HCT116 (cell line): ENCODE data around the gene DBNDD2. TPM values are rescaled to one million over a fixed set of nuclear protein-coding genes. Genes with fewer than 3 reads are reported as not detected.

ENCODE experiments used
- ATAC-seq: fragments of 200-7000 bp; cut with Tn5 transposase; 2 replicates; pipeline ENCODE4 v1.9.1; 2020; ENCODE audit warnings: mild to moderate bottlenecking, moderate library complexity
- BruUV-seq: library from RNA; stranded (reverse); fragments of 400-500 nt; replicated peaks from 2 replicates; lab custom pipeline; 2021; lab: Mats Ljungman, UMichigan
- CTCF ChIA-PET: fragments of 300-600 bp; sonication (Branson Sonifier 250); formaldehyde crosslinking; loops from one replicate; lab custom pipeline; 2021; ENCODE audit warnings: antibody characterized with exemption; lab: Charles Lee
- POLR2A ChIA-PET: fragments of 300-600, 350-600 bp; sonication (Branson Sonifier 250); formaldehyde crosslinking; loops from one replicate; lab custom pipeline; 2021; ENCODE audit warnings: antibody characterized with exemption; lab: Charles Lee
- RAD21 ChIA-PET, 2 experiments: fragments of 300-600 bp; sonication (Branson Sonifier 250); formaldehyde crosslinking; loops; one replicate each; lab custom pipeline; 2023; ENCODE audit warnings: low total read pairs in 2 of 2; ENCODE audit not compliant: uncharacterized antibody in 2 of 2, unreplicated experiment in 2 of 2, low non-redundant PET in 1 of 2; lab: Charles Lee
- DNase-seq: peaks from one replicate; pipeline ENCODE4 v3.0.0-alpha.2; 2010; ENCODE audit warnings: low read depth, low spot score
- H2AFZ ChIP-seq: fragments of 200-600 bp; shearing (Covaris generic), sonication (generic); 2 replicates; pipeline ENCODE4 v1.6.1; 2017; ENCODE audit warnings: low read depth, mixed run types, mixed read lengths, antibody characterized with exemption, low read length; ENCODE audit not compliant: poor library complexity, severe bottlenecking
- H3K27ac ChIP-seq: 2 replicates; pipeline ENCODE4 v1.5.1; 2012; ENCODE audit warnings: low read depth, low read length
- H3K27me3 ChIP-seq: fragments of 200-600 bp; sonication (generic); 2 replicates; pipeline ENCODE4 v1.6.1; 2016; ENCODE audit warnings: mixed run types, low read length, mixed read lengths; ENCODE audit not compliant: insufficient read depth
- H3K36me3 ChIP-seq, 2 experiments: fragments of 200-500 bp in 1 of 2; fragments of 200-600 bp in 1 of 2; sonication (Bioruptor generic) in 1 of 2; sonication (generic) in 1 of 2; 2 replicates each; pipeline versions ENCODE4 v1.5.1 to v1.6.1; 2014 to 2016; ENCODE audit warnings: low read length in 2 of 2, inconsistent platforms in 1 of 2, mixed read lengths in 1 of 2, mixed run types in 1 of 2; ENCODE audit not compliant: insufficient read depth in 2 of 2, control insufficient read depth in 1 of 2
- H3K4me1 ChIP-seq, 2 experiments: fragments of 200-600 bp in 1 of 2; sonication (generic) in 1 of 2; 2 replicates each; pipeline versions ENCODE4 v1.5.1 to v1.6.1; 2012 to 2017; ENCODE audit warnings: low read length in 2 of 2, inconsistent platforms in 1 of 2, mild to moderate bottlenecking in 1 of 2, mixed read lengths in 1 of 2, mixed run types in 1 of 2, moderate library complexity in 1 of 2; ENCODE audit not compliant: insufficient read depth in 2 of 2, control insufficient read depth in 1 of 2
- H3K4me2 ChIP-seq: fragments of 200-600 bp; sonication (generic); 2 replicates; pipeline ENCODE4 v1.6.1; 2017; ENCODE audit warnings: mixed run types, low read length, mixed read lengths
- H3K4me3 ChIP-seq, 2 experiments: fragments of 200-600 bp in 1 of 2; sonication (generic) in 1 of 2; replicated peaks in 1 of 2; 2 replicates each; pipeline ENCODE4 v1.5.1; 2011 to 2016; ENCODE audit warnings: low read length in 2 of 2, control low read depth in 1 of 2, low read depth in 1 of 2, mild to moderate bottlenecking in 1 of 2, mixed read lengths in 1 of 2, mixed run types in 1 of 2
- H3K79me2 ChIP-seq: fragments of 200-600 bp; sonication (generic); 2 replicates; pipeline ENCODE4 v1.6.1; 2017; ENCODE audit warnings: mild to moderate bottlenecking, mixed run types, low read length, moderate library complexity, mixed read lengths; ENCODE audit not compliant: insufficient read depth
- H3K9ac ChIP-seq: fragments of 200-600 bp; sonication (generic); 2 replicates; pipeline ENCODE4 v1.6.1; 2016; ENCODE audit warnings: low read length, mixed read lengths
- H3K9me2 ChIP-seq: fragments of 200-600 bp; sonication (generic), shearing (Covaris generic); 2 replicates; pipeline ENCODE4 v1.6.1; 2017; ENCODE audit warnings: mixed run types, mild to moderate bottlenecking, moderate library complexity; ENCODE audit not compliant: insufficient read depth
- H3K9me3 ChIP-seq, 2 experiments: fragments of 200-500 bp in 1 of 2; fragments of 200-600 bp in 1 of 2; sonication (Bioruptor generic) in 1 of 2; sonication (generic) in 1 of 2; 2 replicates each; pipeline ENCODE4 v1.6.1; 2014 to 2017; ENCODE audit warnings: low read length in 2 of 2, mixed read lengths in 2 of 2, inconsistent platforms in 1 of 2, low read depth in 1 of 2, mild to moderate bottlenecking in 1 of 2, mixed run types in 1 of 2, moderate library complexity in 1 of 2; ENCODE audit not compliant: control insufficient read depth in 1 of 2, insufficient read depth in 1 of 2
- H4K20me1 ChIP-seq: fragments of 200-600 bp; sonication (generic), shearing (Covaris generic); 2 replicates; pipeline ENCODE4 v1.6.1; 2017; ENCODE audit warnings: mixed run types, mild to moderate bottlenecking, moderate library complexity; ENCODE audit not compliant: insufficient read depth
- CBX3 ChIP-seq: IDR thresholded peaks from 2 replicates; pipeline ENCODE4 v1.6.1; 2012; ENCODE audit warnings: low read depth
- CTCF ChIP-seq, 3 experiments: fragments of 200-600 bp in 1 of 3; sonication (generic) in 1 of 3; IDR thresholded peaks in 2 of 3; conservative IDR thresholded peaks in 1 of 3; 2 replicates each; pipeline ENCODE4 v1.5.1; 2012 to 2017; ENCODE audit warnings: low read depth in 2 of 3, low read length in 2 of 3, antibody characterized with exemption in 1 of 3, borderline replicate concordance in 1 of 3, control low read depth in 1 of 3, mild to moderate bottlenecking in 1 of 3, mixed read lengths in 1 of 3, mixed run types in 1 of 3, moderate library complexity in 1 of 3; ENCODE audit not compliant: insufficient read depth in 1 of 3
- EZH2 ChIP-seq: fragments of 200-600 bp; sonication (generic); IDR thresholded peaks from 2 replicates; pipeline ENCODE4 v1.6.1; 2017; ENCODE audit warnings: antibody characterized with exemption, mixed run types
- FOSL1 ChIP-seq: IDR thresholded peaks from 2 replicates; pipeline ENCODE4 v1.6.1; 2012; ENCODE audit warnings: low read depth
- JUND ChIP-seq: IDR thresholded peaks from 2 replicates; pipeline ENCODE4 v1.6.1; 2012
- MAX ChIP-seq: IDR thresholded peaks from 2 replicates; pipeline ENCODE4 v1.6.1; 2012
- RAD21 ChIP-seq: IDR thresholded peaks from 2 replicates; pipeline ENCODE4 v1.6.1; 2012; ENCODE audit warnings: low read depth, mild to moderate bottlenecking
- intact Hi-C: fragments of 100-400 bp; cut with micrococcal nuclease; formaldehyde crosslinking; loops from 2 replicates; pipeline ENCODE4 v1.10.0; 2022
- total RNA-seq: library from RNA; stranded (reverse); gene quantifications from one replicate; pipeline ENCODE4 v1.2.1, GENCODE V29; 2021; ENCODE audit not compliant: unreplicated experiment

Gene DBNDD2
- total RNA-seq, 1 experiment from 2014 or later = 44.2 TPM

DNA sequence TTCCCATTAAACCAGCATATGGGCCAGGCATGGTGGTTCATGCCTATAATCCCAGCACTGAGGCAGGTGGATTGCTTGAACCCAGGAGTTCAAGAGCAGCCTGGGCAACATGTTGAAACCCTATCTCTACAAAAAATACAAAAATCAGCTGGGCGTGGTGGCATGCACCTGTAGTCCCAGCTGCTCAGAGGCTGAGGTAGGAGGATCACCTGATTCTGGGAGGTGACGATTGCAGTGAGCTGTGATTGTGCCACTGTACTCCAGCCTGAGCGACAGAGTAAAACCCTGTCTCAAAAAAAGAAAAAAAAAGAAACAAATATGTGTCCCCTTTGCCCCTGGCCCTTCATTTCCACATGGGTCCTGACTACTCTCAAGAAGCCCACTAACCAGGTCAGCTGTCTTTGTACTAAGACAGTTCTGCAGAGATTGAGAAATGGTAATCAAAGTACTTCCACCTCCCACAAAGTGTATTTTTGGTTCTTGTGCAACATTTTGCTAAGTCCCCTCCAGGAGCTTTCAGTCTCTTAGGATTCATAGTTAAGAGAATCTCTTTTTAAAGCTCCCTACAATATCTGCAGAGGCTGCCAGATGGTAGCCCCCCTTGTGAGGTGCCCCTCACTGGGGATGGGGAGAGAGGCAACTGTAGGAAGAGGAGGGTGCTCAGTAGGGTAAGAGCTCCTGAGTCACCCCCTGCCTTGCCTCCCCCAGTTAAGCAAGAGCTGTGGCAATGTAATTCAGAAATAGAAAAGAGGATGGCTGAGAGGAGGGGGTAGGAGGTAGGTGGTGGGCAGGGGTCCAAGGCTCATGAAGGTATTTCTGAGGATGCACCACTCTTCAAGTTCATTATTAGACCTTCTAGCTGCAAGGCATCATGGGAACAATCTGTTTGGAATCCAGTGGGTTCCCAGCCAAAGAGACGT, 44.9 kb downstream of the DBNDD2 start:
- intact Hi-C loops = no loop called here
- no peak overlapping the region for H3K4me2 ChIP-seq
- no peak overlapping the region for H3K27ac ChIP-seq
- H3K9ac ChIP-seq = no peak overlapping the region
- BruUV-seq = no TSS peak
- H3K9me3 ChIP-seq = no peaks in the 10 kb centered on the region
- TF ChIP-seq EZH2 (no peak), JUND (no peak)
- H3K4me3 ChIP-seq = no peak overlapping the region
- no peaks in the 10 kb centered on the region for H3K9me2 ChIP-seq
- no peaks in the 10 kb centered on the region for H3K36me3 ChIP-seq
- no peaks in the 10 kb centered on the region for H3K79me2 ChIP-seq
- ChIA-PET CTCF (interaction anchor here (0.7 to 5.3 kb wide), 6 partner anchors 12 to 318 kb away, joined by 3 to 30 read pairs (median 6); partner anchors contain the start of gene SYS1), POLR2A (no interaction called here), RAD21 (no interaction called here)
- ATAC-seq = no peak
- no peak overlapping the region for H2AFZ ChIP-seq
- no peaks in the 10 kb centered on the region for H3K27me3 ChIP-seq
- DNase-seq = no peak
- peaks cover 0 to 6% of the 10 kb centered on the region in 2 experiments; a peak in 2 of 4 replicates for H3K4me1 ChIP-seq
- no peaks in the 10 kb centered on the region for H4K20me1 ChIP-seq

DNA sequence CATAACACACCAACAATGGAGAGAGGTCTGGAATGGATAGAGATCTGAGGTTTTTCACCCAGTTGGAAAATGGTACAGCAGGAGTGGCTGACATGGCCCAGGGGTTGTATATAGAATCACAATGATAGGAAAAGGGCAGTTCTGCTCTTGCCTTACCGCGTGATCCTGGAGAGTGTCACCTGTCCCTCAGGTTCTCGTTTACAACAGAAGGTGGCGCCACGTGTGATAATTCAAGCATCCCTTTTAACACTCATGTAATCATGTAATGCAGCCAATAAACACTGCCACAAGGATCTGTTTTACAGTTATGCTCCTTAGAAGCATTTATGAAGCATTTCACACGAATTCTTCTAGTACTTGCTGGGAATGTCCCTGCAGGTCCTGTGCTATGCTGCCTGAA, 48.5 kb downstream of the DBNDD2 start:
- Histone ChIP-seq H3K4me1 (peaks cover 0 to 6% of the 10 kb centered on the region in 2 experiments; a peak in 2 of 4 replicates), H3K79me2 (no peaks in the 10 kb centered on the region), H3K27me3 (no peaks in the 10 kb centered on the region), H3K36me3 (no peaks in the 10 kb centered on the region), H4K20me1 (no peaks in the 10 kb centered on the region), H3K4me3 (no peak overlapping the region), H2AFZ (peak overlapping the region; percentile 14), H3K4me2 (no peak overlapping the region), H3K9me3 (no peaks in the 10 kb centered on the region), H3K9ac (no peak overlapping the region), H3K9me2 (no peaks in the 10 kb centered on the region), H3K27ac (no peak overlapping the region)
- intact Hi-C loops = loop anchor here (1.0 kb wide), 1 partner anchor 315 kb away; no protein-coding TSS in a partner anchor
- no TSS peak for BruUV-seq
- DNase-seq (peak; percentile 71), ATAC-seq (peak; percentile 94)
- CTCF ChIA-PET = interaction anchor here (5.3 kb wide), 1 partner anchor 314 kb away, joined by 30 read pairs; no protein-coding TSS in a partner anchor
- RAD21 ChIA-PET = interaction anchor here in 1 of 2 experiments (1.9 kb wide), 1 partner anchor 314 kb away, joined by 8 read pairs; no protein-coding TSS in a partner anchor
- TF ChIP-seq CTCF (IDR thresholded peaks at IDR 0.05 in 2 of 3, conservative IDR thresholded peaks at IDR 0.05 in 1 of 3; ENCODE audit: borderline replicate concordance in 1 of 3, insufficient read depth in 1 of 3, low read depth in 2 of 3, low read length in 2 of 3) = peak; percentile 53 to 65 (median 63)
- TF ChIP-seq RAD21 = peak; percentile 62
- peak; percentile 46; the same call in 1 of the 2 replicates for TF ChIP-seq MAX
- TF ChIP-seq CBX3 = peak; percentile 58; the same call in 1 of the 2 replicates
- no peak for TF ChIP-seq FOSL1
- POLR2A ChIA-PET = no interaction called here
